ENCODE results near the gene GNG12.

GNG12 gene

DNA sequence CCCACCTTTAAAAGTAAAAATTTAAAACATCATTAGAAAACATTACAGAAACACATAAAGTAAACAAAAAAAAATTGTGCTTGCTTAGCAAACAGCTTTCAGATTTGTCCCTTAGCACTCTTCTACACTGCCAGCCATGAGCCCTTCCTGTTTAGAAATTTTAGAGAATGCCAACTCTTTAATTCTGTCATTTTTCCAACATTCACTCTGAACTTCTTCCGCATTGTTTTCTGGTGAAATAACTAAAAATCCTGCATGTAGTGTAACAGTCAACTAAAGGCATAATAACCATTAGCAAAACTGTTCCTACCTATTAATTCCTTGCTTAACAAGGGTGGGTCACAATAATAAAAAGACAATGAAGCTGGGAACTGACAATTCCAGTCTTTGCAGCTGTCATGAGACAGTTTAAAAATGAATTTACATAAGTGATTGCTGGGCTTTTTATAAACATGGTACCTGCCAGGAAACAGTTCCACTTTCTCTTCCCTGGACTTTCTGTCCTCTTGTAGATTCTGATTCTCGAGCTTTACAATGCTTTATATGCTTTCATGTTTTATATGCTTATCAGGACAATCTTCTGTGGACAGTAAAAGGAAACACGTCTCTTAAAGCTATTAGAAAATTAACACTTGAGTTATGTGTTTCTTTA lies 19.0 kb downstream of the GNG12 start:
- DNase-seq (ENCODE audit: low spot score), result no peak

DNA sequence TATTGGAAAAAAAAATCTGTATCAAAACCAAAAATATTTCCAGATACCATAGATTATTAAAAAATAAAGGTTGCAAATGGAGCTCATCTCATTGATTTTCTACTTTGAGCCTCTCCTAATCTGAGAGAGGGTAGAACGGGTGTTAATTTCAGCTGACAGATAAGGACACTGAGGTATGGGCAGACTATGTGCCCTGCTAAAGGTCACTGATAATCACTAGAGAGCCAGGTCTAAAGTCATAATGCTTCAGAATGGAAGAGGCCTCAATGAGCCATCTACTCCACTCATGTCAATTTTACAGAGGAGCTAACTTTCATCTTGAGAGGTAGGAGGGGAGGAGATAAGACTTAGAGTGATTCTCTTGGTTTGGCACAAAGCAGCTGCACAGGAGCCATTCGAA lies 21.0 kb downstream of the GNG12 start:
- DNase-seq (ENCODE audit: low spot score), result no peak

DNA sequence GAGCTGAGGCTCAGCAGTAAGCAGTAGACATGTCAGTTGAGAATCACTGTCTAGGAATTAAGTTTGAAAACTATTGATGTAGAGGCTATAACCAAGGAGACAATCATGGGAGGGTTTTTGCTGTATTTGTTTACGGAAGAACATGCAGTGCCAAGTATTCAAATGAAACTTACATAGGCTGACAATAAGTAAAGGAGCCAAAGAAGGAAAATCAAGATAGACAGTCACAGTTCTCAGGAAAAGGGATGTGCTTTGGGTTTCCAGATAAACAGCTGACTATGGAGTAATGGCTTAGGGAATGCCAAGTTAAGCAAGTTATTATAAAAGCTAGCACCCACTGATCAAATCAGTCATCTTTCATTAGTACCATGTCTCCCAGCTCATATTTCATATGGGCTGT lies 21.5 kb downstream of the GNG12 start:
- no peak for DNase-seq (ENCODE audit: low spot score)

DNA sequence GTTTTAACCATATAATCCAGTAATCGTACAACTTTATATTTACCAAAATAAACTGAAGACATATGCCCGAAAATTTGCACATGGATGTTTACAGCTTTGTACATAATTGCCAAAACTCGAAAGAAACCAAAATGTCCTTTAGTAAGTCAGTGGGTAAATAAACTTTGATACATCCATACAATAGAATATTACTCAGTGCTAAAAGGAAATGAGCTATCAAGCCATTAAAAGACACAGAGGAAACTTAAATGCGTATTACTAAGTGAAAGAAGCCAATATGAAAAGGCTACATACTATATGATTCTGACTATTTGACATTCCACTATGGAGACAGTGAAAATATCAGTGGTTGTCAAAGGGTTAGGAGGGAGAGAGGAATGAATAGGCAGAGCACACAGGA lies 23.4 kb downstream of the GNG12 start:
- no peak for DNase-seq (ENCODE audit: low spot score)

DNA sequence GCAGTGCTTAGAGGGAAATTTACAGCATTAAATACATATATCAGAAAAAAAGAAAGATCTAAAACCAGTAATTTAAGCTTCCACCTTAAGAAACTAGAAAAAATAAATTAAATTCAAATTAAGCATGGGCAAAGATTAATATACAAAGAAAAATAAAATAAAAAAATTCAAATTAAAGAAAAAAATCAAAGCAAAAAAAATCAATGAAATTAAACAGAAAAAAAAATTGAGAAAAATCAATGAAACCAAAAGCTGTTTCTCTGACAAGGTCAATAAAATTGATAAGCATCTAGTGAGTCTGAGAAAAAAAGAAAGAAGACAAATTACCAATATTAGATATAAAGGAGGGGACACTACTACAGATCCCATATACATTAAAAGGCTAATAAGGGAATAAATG lies 26.0 kb downstream of the GNG12 start:
- no peak for DNase-seq (ENCODE audit: low spot score)

DNA sequence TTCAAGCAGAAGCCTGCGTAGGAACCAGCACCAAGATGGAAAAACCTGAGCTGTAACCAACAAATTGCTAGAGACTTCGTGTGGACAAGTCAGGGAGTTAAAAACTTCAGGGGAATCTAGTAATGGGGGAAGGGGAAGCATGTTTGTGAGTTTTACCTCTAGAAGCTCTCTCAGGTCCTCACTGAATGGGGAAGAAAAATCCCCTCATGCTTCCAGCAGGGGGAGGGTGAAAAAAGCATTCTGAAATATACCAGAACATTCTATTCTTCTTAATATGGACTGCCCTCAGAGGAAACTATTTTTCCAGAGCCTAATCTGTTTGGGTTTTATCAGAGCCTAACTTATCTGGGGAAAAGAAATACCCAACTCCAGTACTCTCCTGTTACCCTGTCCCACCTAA lies 28.6 kb downstream of the GNG12 start:
- DNase-seq (ENCODE audit: low spot score), result no peak

DNA sequence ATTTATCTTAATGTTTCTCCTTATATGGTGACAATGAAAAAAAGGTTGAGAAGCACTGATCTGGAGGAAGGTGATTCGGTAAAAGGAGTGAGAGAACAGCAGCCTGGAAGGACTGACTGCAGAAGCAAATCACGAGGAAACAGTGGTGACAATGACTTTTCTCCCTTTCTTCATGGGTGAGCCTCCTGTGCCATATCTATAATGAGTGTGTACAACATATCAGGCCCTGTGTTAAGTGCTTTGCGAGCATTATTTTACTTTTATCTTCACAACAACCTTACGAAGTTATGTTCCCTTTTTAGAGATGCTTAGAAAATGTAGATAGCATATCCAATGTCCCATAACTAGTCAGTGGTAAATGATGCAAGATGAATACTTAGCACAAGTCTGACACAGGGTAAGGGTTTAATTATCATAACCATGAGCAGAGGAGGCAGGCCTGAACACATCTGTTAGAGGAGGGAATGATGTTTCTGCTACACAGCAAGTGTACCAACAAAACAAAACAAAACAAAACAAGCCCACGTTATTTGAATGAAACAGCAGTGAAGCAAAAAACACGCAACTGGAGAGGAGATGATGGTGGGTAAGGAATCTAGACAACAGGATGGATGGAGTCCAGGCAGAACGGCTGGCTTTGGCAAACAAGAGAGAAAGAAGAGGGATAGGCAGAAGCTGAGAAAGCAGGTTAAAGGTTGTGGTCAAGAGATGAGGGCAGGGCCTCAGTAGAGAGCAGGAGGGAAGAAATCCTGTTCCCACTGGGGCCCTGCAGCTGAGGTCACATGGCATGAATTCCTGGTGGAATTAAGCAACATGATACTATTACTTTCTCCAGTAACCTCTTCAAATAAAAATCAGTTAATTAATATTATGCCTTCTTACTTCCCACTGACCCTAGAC lies 29.6 kb downstream of the GNG12 start:
- no peak for DNase-seq (ENCODE audit: low spot score)

DNA sequence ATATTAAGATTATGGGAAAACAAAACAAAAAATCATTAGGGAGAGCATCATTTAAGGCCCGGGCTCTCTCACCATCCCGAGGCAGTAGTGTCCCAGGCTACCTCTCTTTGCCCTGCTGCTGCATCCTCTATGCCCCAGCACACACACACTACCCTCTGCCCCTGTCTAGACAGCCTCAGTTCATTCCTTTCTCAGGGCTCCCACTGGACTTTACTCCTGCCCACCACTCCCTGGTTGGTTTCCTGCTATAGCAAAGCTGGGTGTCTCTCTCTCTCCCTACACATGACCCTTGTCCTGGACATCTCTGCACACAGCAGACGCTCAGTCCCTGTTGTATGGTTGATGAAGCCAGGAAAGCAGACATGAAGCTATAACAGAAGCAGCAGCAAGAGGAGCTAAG lies 30.7 kb downstream of the GNG12 start:
- no peak for DNase-seq (ENCODE audit: low spot score)

DNA sequence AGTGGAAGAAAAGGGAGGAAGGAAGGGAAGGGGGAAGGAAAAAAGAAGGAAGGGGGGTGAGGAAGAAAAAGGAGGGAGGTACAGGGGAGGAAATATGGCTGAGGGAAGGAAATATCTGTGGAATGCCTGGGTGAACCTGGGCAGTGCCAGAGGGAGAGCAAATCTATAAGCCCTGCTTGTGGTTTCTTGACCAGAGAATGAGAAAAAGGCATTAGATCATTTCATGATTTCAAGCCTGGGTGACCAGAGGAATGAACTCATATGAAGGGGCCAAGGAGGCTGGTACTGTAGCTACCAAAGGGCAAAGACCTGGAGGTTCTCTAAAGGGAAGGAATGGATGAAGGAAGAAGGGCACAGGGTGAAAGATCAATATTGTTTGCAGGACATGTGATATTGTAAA lies 31.4 kb downstream of the GNG12 start:
- no peak for DNase-seq (ENCODE audit: low spot score)

DNA sequence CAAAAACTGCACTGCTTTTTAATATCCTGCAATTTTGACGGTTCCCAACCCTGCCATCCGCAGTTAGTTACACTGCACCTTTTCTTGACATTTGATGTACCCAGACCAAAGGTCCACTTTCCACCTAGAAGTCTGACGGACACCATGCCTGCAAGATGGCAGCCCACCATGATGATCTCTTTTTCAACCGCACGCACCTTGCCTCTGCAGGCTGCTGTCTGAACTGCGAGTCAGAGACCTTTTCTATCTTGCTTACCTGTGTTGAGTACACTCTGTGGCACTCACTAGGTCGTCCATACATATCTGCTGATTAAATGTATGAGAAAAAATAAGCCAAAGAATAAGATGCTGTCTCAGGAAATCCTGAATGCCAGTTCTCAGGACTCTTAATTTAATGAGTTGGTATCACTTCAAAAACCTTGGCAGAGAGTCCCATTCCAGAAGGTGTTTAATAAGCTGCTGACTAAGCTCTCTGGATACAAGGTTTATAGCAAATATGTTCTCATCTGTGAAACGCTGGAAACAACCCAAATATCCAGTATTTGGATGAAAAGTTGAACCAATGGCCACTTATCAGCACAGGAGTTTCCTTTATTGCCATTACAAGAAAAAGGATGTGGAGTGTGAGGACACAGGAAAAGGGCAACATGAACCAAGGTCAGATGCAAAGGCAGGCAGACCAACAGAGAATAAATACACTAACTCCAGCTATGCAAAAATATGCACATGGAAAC lies 37.9 kb downstream of the GNG12 start:
- no peak for DNase-seq (ENCODE audit: low spot score)

DNA sequence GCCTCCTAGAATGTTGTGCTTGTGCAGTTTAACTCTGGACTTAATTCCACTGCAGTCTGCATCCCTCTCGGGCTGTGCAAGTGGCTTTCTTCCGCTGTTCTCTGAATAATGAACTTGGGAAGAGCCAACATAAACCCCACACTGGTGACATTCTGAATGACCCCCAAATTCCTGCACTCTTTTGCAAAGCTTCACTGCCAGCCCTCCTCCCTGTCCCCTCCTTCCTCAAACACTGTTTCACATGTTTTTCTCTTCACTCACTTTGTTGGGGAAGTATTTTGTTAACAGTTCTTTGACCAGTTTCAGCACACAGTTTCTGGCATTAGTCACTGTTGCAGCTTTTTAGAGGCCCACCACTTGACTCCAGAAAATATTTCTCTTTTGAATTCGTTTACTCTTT lies 39.7 kb downstream of the GNG12 start:
- no peak for DNase-seq (ENCODE audit: low spot score)

DNA sequence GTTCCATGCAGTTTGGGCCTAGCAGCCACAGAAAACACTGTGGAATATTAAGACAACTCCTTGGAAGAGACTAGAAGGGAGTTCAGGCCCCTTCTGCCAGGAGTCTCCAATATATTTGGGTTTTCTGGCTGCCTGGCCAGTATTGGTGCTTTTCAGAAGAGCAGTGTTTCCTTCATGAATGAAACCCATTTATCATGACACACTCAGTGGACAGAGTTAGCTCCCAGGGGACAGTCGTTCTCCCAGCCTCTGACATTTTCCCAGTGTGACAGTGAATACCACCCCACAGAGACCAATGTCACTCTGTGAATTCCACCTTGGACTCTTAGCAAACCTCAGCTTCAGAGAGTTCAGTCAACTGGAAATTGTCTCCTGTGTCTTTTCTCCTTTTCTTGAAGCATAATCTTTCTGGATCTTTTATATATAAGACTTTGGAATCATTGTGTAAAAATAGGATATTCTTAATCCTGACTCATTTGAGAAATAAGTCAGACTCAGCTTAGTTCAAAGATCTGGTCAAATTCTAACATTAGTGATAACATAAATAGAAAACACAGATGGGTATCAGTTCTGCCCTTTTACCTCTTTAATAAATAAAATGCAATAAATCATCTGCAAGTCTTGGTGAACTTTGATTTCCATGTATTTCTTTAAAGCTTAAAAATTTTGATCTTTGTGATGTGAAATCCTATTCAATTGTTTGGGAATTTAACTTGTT lies 40.4 kb downstream of the GNG12 start:
- no peak for DNase-seq (ENCODE audit: low spot score)

DNA sequence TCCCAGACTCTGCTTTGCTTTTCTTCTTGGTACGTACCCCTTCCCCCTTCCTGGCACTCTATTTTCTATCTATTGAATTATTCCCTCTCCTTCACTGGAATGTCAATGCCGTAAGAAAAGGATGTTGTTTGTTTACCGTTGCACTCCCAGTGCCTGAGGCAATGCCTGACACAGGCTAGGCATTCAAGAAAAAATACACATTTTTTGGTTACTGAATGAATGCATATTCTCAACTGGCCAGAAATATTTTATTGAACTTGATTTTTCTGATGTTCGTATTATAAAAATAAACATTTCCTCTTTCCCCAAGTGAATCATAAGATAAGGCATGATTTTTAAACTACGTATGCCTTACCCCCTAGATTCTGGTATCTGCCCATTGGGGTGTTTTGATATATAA lies 41.2 kb downstream of the GNG12 start:
- DNase-seq (ENCODE audit: low spot score), result no peak

DNA sequence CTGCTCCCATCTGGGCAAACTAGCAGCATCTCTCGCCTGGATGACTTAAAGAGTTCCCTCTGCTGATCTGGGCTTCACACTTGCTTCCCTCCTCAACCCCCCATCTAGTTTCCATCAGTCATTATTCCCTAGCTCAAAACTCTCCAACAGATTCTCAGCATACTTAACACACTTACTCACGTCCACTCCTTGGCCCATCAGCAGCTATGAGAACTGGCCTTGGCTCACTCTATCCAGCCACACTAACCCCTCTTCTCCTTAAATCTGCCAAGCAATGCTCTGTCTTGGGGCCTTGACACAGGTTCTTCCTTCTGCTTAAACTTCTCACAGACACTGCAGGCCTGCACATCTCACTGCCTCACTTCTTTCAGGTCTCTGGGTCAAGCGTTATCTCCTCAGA lies 41.6 kb downstream of the GNG12 start:
- no peak for DNase-seq (ENCODE audit: low spot score)

DNA sequence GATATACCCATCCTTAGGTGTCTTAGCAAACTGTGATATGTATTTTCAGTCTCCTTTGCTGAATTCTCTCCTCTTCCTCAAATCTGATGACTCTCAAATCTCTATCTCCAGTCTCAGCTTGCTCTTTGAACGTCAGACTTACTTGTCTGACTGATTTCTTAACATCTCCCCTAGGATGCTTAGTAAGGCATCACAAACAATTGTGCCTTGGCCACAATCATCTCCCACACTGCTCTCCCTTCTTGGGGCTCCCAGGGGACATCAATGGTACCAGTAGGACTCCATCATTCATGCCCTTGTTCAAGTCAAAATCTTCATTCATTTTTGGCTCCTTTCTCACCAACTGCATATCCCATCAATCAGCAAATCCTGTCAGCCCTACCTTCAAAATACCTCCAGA lies 42.0 kb downstream of the GNG12 start:
- no peak for DNase-seq (ENCODE audit: low spot score)

DNA sequence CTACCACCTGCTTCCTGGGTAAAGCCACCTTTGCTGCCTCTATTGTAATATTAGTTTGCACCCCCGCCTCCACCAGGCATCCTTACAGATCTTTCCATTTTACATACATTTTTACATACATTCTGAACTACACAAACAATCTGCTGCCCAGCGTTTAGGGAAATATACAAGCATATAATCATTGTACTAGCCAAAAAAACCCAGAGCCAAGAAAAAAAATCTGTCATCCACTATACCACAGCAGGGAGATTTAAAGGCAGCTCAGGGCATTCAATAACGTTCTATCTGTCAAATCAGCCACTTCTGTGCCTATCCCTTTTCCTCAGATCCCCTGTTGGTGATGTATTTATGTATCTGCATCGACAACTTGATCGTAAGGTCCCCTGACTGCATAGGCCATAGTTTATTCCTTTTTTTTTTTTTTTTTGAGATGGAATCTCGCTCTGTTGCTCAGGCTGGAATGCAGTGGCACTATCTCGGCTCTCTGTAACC lies 43.0 kb downstream of the GNG12 start:
- DNase-seq (ENCODE audit: low spot score), result no peak

DNA sequence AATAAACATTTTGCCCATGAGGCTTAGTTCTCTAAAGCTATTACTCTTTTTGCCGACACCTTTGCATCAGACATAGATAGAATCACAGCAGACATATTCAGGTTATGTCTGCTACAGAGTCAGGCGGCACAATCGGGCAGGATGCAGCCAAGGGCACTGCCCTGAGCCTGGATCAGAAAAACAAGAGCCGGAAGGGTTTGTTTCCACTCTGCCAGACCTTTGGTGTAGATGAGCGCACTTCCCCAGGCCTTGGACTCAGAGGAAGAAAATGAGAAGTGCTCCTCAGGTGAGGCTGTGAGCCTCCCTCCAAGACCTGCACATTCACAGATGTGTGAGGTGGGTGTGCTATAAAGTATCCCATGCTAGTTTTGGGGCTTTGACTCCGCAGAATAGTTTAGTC lies 43.7 kb downstream of the GNG12 start:
- no peak for DNase-seq (ENCODE audit: low spot score)

DNA sequence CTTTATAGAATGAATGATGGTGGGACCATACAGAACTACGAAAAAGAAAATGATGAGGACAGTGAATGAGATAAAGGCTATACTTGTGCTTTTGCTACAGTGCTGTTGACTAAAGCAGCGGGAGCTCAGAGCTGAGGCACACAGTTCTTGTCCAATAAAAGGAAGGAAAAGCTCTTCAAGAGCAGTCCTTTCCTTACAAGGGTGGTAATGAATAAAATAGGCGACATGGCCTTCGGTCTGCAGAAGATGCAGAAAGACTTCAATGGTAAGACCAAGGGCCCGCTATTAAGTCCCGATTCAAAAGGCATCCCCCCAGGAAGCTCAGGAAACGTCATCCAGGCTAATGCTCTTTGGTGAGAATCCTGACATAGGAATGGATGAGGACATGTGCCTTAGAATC lies 44.4 kb downstream of the GNG12 start:
- no peak for DNase-seq (ENCODE audit: low spot score)

DNA sequence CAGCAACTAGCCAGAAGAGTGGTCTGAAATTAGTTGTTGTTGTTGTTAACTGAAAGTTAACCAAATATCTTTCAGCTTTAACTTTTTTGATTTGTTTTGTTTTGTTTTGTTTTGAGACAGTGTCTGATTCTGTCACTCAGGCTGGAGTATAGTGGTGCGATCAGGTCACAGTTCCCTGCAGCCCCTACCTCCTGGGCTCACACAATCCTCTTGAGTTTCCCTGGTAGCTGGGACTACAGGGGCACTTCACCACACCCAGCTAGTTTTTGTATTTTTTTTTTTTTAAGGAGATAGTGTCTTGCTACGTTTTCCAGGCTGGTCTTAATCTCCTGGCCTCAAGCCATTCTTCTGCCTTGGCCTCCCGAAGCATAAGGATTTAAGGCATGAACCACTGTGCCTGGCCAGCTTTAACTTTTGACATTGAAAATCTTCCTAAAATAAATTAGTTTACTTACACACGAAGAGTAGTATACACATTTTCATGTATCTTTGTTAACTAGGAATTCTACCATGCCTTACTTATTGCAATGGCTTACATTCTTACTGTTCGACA lies 45.0 kb downstream of the GNG12 start:
- DNase-seq (ENCODE audit: low spot score), result no peak

DNA sequence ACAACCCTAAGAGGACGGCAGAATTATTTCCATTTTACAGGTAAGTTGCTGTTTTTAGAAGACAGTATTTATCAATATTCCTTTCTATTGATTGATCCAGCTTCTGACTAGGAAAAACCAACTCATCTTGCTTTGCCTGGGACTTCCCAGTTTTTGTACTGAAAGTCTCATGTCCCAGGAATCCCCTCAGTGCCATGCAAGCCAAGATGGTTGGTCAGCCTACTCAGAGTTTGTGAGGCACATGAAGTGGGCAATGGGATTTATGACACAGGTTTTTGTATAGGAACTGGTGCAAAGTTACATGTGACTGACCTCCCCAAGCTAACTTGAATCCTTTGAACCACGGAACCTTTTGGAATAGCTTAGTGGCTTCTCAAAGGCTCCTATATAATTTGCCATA lies 45.5 kb downstream of the GNG12 start:
- no peak for DNase-seq (ENCODE audit: low spot score)

DNA sequence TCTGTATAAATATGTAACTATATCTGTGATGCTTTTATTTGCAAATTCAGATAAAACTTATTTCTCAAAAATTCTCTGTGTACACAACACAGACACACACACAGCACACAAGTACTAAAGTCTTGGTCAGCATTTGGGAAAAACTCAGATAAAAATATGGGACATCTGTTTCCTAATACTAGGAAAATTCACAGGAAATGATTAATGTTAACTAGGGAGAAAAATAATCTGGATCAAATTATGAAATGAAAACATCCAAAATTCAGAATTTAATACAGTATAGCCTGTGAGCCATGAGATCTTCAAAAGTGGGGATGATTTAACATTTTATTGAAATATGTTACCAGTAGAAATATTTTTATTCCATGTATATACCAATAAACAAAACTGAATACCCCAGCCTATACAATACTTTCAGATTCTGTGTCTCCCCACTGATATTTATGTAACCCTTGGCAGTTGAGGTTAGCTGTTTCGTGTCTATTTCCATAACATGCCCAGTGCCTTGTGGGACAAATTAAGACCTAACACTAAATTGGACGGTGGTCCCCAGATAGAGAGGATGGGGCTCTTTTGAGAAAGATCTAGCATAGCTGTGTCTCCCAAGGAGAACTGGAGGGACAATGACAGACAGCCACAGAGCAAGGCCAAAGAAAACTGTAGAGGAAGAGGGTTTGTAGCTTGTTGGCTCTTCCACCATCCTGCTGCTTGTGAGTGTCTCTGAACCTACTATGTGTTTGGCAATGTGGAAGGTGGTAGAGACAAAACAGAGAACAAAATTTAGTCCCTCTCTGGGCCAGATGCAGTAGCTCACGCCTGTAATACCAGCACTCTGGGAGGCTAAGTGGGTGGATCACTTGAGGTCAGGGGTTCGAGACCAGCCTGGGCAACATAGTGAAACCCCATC lies 47.2 kb downstream of the GNG12 start:
- no peak for DNase-seq (ENCODE audit: low spot score)
